Stimulated activated effector memory CD8-positive, alpha-beta T cell treated with anti-CD3 and anti-CD28 coated beads, Interleukin-12 subunit alpha, Interleukin-12 subunit beta, amount 100 ng/mL, for 72 hours (primary cell): ENCODE results near the gene SFT2D2.

Experiments
- ATAC-seq: fragments of 150-1000 bp; cut with Tn5 transposase; 2 replicates; pipeline ENCODE4 v1.10.0; 2021
- DNase-seq, 2 donors: peaks; one replicate each; pipeline ENCODE4 v3.0.0; 2021 to 2022; ENCODE audit warnings: low spot score in 2 of 2
- H3K27ac Mint-ChIP-seq: one replicate; pipeline ENCODE4 v1.8.0; 2022; ENCODE audit warnings: mild to moderate bottlenecking, mixed read lengths
- H3K36me3 Mint-ChIP-seq: one replicate; pipeline ENCODE4 v1.8.0; 2022; ENCODE audit warnings: mild to moderate bottlenecking, mixed read lengths
- H3K4me1 Mint-ChIP-seq: one replicate; pipeline ENCODE4 v1.8.0; 2022; ENCODE audit warnings: mixed read lengths
- H3K4me3 Mint-ChIP-seq: one replicate; pipeline ENCODE4 v1.8.0; 2022; ENCODE audit warnings: mild to moderate bottlenecking, mixed read lengths
- H3K9me3 Mint-ChIP-seq: one replicate; pipeline ENCODE4 v1.8.0; 2022; ENCODE audit warnings: mixed read lengths

SFT2D2 gene

GRCh38 chr1:168301664-168302320 lies 76.0 kb downstream of the SFT2D2 start:
- H3K36me3 Mint-ChIP-seq: peaks cover 6% of the 10 kb centered on the region
- H3K4me3 Mint-ChIP-seq: no peak overlapping the region
- no peaks in the 10 kb centered on the region for H3K9me3 Mint-ChIP-seq
- DNase-seq: no peak
- no peak for ATAC-seq
- H3K4me1 Mint-ChIP-seq: no peaks in the 10 kb centered on the region
- no peak overlapping the region for H3K27ac Mint-ChIP-seq
